Ovary (tissue), 9 donors: ENCODE results near the gene DUSP7. TPM values are rescaled to one million over a fixed set of nuclear protein-coding genes. Genes with fewer than 3 reads are reported as not detected.
A peak's percentile ranks its signal among the peaks of the same experiment; 100 is the strongest.

Source experiments
- DNase-seq, 5 donors: peaks; one replicate each; pipeline ENCODE4 v3.0.0-alpha.2; 2019 to 2020
- H3K27ac ChIP-seq, 2 donors: fragments of 200-600 bp; one replicate each; pipeline versions ENCODE4 v1.5.1 to v1.8.0; 2019 to 2022
- H3K27me3 ChIP-seq: fragments of 200-600 bp; one replicate; pipeline ENCODE4 v1.8.0; 2022
- H3K36me3 ChIP-seq: fragments of 200-600 bp; sonication (generic); one replicate; pipeline ENCODE4 v1.5.1; 2019
- H3K4me1 ChIP-seq: one replicate; pipeline ENCODE4 v1.8.1; 2013; ENCODE audit warnings: mild to moderate bottlenecking, moderate library complexity; ENCODE audit not compliant: insufficient read depth
- H3K4me3 ChIP-seq: fragments of 200-600 bp; sonication (generic); one replicate; pipeline ENCODE4 v1.5.1; 2017
- H3K9me3 ChIP-seq, 2 donors: fragments of 200-600 bp in 1 of 2; sonication (generic) in 1 of 2; one replicate each; pipeline versions ENCODE4 v1.5.1 to v1.8.1; 2013 to 2019; ENCODE audit warnings: mild to moderate bottlenecking in 1 of 2, moderate library complexity in 1 of 2
- EP300 ChIP-seq: sonication (generic); formaldehyde crosslinking; IDR thresholded peaks from one replicate; pipeline ENCODE4 v1.6.1; 2017; ENCODE audit warnings: antibody characterized with exemption
- POLR2A ChIP-seq: fragments of 450-650 bp; IDR thresholded peaks from one replicate; pipeline ENCODE4 v1.6.1; 2017; ENCODE audit warnings: antibody characterized with exemption, mild to moderate bottlenecking, moderate library complexity
- WGBS, 3 donors: extraction: QIAGEN DNeasy Blood & Tissue Kit in 1 of 3; methylation state at CpG; one replicate each; pipeline versions ENCODE4 v1.1.5 to v1.1.7; 2013 to 2017; 5-methylcytosine and 5-hydroxymethylcytosine counted together
- intact Hi-C, 4 donors: fragments of 100-400 bp; cut with DNase I; formaldehyde crosslinking; loops; one replicate each; pipeline versions ENCODE4 v1.11.0 to v1.15.1; 2022 to 2023
- polyA plus RNA-seq, 2 donors: library from polyadenylated mRNA; stranded (reverse); fragments of 200-250 nt in 1 of 2; fragments of 350-450 nt in 1 of 2; fragmentation: Illumina TruSeq in 1 of 2; extraction: RNeasy Lipid Tissue Mini Kit (QIAGEN cat#74804) in 1 of 2; gene quantifications; one replicate each; pipeline ENCODE4 v1.2.3, GENCODE V29; 2013 to 2014
- total RNA-seq, 7 donors: library from RNA; depleted of rRNA in 2 of 7; stranded (reverse); fragments of >200 nt in 2 of 7; fragmentation: NEBNext Ultra II Directional in 3 of 7; extraction: Animal tissue kit (Norgen Biotek cat#: 25700) in 3 of 7; gene quantifications; one replicate each; pipeline versions ENCODE4 v1.1.0 to v1.2.4, GENCODE V29; 2016 to 2023
- TF ChIP-seq, protein P1 (sequence below), 3 donors: fragments of 450-650 bp in 2 of 3; fragments of 200-600 bp in 1 of 3; IDR thresholded peaks; one replicate each; pipeline versions ENCODE4 v1.5.1 to v1.8.0; 2016 to 2022; ENCODE audit warnings: antibody characterized with exemption in 3 of 3, mild to moderate bottlenecking in 1 of 3
- donor health status: DM: no; HTN: no; CAD: no; lungs with moderate emphysema.
- donor health status: DM: no; HTN: no; CAD: no.
- donor health status: Bipolar disorder and iron deficiency.
- donor health status: DM: yes; HTN: yes; CAD: no.
- donor health status: DM: no; HTN: no; CAD: no.
- donor health status: DM: yes; HTN: yes; CAD: no.

Gene DUSP7
- total and polyA plus RNA-seq, 9 donors, result 5.1 to 18.0 (median 14.0) TPM

DNA sequence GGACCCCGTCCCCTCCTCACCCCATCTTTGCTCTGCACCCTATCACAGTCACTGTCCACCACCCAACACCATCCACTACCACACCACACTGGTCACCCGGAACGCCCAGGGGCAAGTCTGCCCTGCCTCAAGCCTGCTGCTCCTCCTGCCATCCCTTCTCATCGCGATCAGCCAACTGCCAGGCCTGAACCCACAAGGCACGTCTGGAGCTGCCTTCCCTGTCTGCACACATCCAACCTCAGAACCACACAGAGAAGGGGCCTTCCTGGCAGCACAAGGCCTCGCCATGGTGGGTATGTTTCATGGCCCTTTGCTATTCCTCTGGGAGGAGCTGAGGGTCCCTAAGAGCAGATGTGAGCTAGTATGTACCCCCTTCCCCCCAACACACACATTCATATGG lies 3.4 kb upstream of the DUSP7 start:
- Histone ChIP-seq H3K4me3 (no peak overlapping the region), H3K9me3 (no peaks in the 10 kb centered on the region), H3K4me1 (peaks cover 4% of the 10 kb centered on the region), H3K27ac (no peak overlapping the region), H3K27me3 (no peaks in the 10 kb centered on the region), H3K36me3 (no peaks in the 10 kb centered on the region)
- DNase-seq, result no peak
- WGBS, 3 donors, result 88 to 90% (median 89%) methylated on average over 7 of the region's 7 CpGs
- no peak for TF ChIP-seq POLR2A
- no peak for TF ChIP-seq EP300
- TF ChIP-seq, protein P1, sequence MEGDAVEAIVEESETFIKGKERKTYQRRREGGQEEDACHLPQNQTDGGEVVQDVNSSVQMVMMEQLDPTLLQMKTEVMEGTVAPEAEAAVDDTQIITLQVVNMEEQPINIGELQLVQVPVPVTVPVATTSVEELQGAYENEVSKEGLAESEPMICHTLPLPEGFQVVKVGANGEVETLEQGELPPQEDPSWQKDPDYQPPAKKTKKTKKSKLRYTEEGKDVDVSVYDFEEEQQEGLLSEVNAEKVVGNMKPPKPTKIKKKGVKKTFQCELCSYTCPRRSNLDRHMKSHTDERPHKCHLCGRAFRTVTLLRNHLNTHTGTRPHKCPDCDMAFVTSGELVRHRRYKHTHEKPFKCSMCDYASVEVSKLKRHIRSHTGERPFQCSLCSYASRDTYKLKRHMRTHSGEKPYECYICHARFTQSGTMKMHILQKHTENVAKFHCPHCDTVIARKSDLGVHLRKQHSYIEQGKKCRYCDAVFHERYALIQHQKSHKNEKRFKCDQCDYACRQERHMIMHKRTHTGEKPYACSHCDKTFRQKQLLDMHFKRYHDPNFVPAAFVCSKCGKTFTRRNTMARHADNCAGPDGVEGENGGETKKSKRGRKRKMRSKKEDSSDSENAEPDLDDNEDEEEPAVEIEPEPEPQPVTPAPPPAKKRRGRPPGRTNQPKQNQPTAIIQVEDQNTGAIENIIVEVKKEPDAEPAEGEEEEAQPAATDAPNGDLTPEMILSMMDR (IDR thresholded peaks at IDR 0.05), result no peak
- intact Hi-C loops, result loop anchor here in 2 of 4 donors (5.0 kb wide), 3 partner anchors 57 to 83 kb away; no protein-coding TSS in a partner anchor

DNA sequence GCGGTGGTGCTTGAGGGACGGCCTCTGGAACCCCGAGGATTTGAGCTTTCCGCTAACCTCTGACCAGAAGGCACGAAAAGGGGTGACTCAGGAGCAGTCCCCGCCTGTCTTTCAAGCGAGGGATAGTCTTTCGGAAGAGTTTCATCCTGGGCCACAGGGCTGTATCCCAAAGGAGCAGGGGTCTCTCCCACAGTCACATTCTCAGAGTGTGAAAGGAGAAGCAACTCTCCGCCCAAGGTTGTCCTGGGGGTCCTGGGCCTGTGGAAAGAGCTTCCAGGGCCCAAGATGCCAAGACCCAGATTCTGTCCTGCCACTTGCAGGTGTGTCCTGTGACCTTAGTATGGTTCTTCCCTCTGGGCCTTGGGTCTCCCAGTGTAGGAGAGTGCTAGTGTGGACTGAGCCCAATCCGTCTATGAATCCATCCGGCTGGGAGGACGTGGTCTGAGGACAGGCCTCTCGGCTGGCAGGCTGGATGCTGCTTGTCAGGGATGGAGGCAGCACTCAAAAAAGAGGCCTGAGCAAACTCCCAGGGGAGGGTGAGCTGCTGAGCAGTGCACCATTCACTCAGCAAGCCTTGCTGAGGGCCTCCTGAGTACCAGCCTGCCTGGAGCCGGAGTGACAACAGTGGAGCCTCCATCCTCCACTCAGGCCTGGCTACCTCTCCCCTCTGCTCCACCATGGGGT lies 1.6 kb upstream of the DUSP7 start:
- intact Hi-C loops, result loop anchor here in 2 of 4 donors (2.0 to 5.0 kb wide), 4 partner anchors 56 to 84 kb away; no protein-coding TSS in a partner anchor
- H3K9me3 ChIP-seq, result no peaks in the 10 kb centered on the region
- H3K4me3 ChIP-seq, result peak overlapping the region; percentile 45
- H3K27ac ChIP-seq, result peak overlapping the region; percentile 1 to 63
- H3K27me3 ChIP-seq, result no peaks in the 10 kb centered on the region
- peaks cover 15% of the 10 kb centered on the region for H3K4me1 ChIP-seq
- WGBS, 3 donors, result 70 to 72% (median 71%) methylated on average over 14 of the region's 14 CpGs
- TF ChIP-seq EP300 (no peak), POLR2A (no peak)
- TF ChIP-seq, protein P1 (IDR thresholded peaks at IDR 0.05), result no peak
- DNase-seq, result no peak
- no peaks in the 10 kb centered on the region for H3K36me3 ChIP-seq

DNA sequence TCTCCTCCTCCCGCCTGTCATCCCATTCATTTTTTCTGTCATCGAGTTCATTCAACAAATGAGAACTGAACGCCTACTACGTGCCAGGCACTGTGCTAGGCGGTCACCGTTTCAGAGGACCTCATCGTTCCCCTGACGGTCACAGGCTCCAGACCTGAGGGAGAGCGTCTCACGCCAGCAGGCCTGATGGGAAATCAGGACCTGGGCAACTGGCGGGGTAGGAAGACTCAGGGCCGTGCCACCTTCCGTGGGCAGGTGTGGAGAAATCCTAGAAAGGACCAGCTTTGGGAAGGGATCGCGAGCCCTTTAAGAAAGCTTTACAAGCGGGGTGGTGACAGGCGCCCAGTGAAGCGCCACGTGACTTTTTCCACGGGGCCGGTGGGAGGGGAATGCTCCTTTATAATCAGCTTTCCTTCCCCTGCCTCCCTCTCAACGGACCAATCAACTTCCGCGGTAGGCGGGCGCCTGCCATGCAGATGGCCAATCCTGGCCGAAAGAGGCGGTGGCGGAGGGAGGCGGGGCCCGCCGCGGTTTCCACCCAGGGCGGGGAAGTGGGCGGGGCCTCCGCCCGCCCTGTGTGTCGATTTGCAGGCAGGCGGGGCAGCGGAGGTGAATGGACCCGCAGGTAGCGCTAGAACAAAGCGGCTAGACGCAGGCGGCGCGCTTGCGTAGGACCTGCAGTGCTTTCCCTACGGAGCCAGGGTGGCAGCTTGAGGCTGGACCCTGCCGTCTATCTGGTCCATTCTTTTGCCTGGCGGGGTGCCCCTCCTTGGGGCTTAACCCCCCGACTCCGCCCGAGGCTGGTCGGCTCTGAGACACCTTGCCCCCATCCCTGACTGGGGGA lies 819 bp upstream of the DUSP7 start:
- intact Hi-C loops, result loop anchor here in 2 of 4 donors (2.0 to 5.0 kb wide), 4 partner anchors 55 to 85 kb away; no protein-coding TSS in a partner anchor
- TF ChIP-seq EP300, result peak; percentile 70
- TF ChIP-seq, protein P1 (IDR thresholded peaks at IDR 0.05), result no peak
- TF ChIP-seq POLR2A, result peak; percentile 20
- peak overlapping the region; percentile 54 for H3K4me3 ChIP-seq
- peaks cover 22% of the 10 kb centered on the region for H3K4me1 ChIP-seq
- WGBS, 3 donors, result 1% methylated on average over 55 of the region's 55 CpGs
- no peaks in the 10 kb centered on the region for H3K36me3 ChIP-seq
- no peaks in the 10 kb centered on the region for H3K9me3 ChIP-seq
- H3K27ac ChIP-seq, result peak overlapping the region; percentile 63 to 84
- H3K27me3 ChIP-seq, result no peaks in the 10 kb centered on the region
- peak; percentile 99 to 100 (median 99) for DNase-seq

DNA sequence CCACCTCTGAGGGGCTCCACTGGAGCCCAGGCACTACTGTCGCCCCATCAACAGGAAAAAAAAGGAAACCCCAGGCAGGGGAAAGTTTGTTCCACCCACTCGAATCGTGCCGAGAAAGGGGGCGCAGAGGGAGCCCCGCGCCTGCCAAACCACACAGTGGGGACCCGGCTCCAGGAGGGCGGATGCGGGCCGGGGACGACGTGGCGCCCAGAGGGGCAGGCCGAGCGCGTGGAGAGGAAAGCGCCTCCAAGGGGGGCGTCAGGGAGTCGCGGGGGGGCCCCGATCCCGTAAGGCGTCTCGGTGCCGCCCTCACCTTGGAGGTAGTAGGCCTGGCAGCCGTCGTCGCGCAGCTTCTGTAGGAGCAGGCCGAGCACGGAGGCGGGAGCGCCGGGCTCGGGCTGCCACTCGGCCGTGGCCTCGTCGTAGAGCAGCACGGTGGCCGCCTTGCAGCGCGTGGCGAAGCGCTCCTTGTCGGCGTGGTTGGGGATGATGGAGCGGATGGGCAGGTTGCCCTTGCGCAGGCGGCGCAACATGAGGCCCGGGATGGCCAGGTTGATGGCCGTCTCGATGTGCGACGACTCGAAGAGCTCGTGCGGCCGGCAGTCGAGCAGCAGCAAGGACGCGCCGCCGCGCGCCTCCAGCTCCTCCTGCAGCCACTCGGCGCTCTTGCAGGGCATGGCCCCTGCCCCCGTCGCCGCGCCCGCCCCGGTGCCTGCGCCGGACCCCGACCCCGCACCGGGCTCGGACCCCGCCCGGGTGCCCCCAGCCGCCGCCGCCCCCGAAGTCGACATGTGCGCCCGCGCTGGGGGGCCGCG lies 627 bp downstream of the DUSP7 start:
- Histone ChIP-seq H3K36me3 (no peaks in the 10 kb centered on the region), H3K4me1 (peaks cover 24% of the 10 kb centered on the region), H3K4me3 (peak overlapping the region; percentile 54), H3K27me3 (no peaks in the 10 kb centered on the region), H3K27ac (peak overlapping the region; percentile 49 to 78), H3K9me3 (no peaks in the 10 kb centered on the region)
- intact Hi-C loops, result loop anchor here in 2 of 4 donors (2.0 to 5.0 kb wide), 4 partner anchors 53 to 87 kb away; no protein-coding TSS in a partner anchor
- WGBS, 3 donors, result 0 to 1% (median 0%) methylated on average over 58 to 94 of the region's 94 CpGs
- TF ChIP-seq EP300, result no peak
- TF ChIP-seq POLR2A, result no peak
- TF ChIP-seq, protein P1 (IDR thresholded peaks at IDR 0.05), result no peak
- peak in 4 of 5 donors; percentile 44 to 68 (median 60) for DNase-seq
